ENCODE measurements around the gene ANP32E. TPM values are rescaled to one million over a fixed set of nuclear protein-coding genes. Genes with fewer than 3 reads are reported as not detected.

ANP32E gene
- total RNA-seq, 1 donor from 2014 or later = 27.9 TPM

GRCh38 chr1:150280138-150280707 lies 44.3 kb upstream of the ANP32E start:
- H3K4me1 ChIP-seq = peaks cover 16% of the 10 kb centered on the region
- H3K27me3 ChIP-seq (ENCODE audit: low read depth) = no peaks in the 10 kb centered on the region
- DNase-seq = no peak
- H3K27ac ChIP-seq = no peak overlapping the region
- ATAC-seq = no peak
- no peaks in the 10 kb centered on the region for H3K36me3 ChIP-seq
- intact Hi-C loops (cut with DNase I) = no loop called here
- no peak for TF ChIP-seq CTCF (IDR thresholded peaks at IDR 0.05)
- H3K9me3 ChIP-seq = no peaks in the 10 kb centered on the region
- H3K4me3 ChIP-seq = no peak overlapping the region

DNA sequence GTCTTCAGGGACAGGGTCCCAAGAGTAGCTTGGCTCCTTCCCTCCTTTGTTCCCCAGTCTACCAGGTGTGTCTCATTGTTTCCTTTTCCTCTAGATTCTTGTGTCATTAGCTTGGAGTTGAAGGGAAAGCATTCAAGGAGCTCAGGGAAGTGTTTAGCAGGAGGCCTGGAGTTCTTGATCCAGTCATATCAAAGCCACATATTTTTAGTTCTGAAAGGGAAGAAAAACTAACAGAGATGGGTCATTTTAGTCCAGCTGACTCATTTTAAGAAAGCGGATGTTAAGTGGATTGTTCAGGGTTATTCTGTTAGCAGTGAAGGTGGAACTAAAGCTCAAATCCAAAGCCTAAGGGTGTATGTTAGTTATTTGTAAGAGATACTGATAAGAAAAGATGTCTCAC lies 37.4 kb upstream of the ANP32E start:
- DNase-seq (no peak), ATAC-seq (no peak)
- intact Hi-C loops (cut with DNase I) = no loop called here
- TF ChIP-seq CTCF (IDR thresholded peaks at IDR 0.05) = no peak
- H3K4me1 ChIP-seq = peaks cover 18% of the 10 kb centered on the region
- peak overlapping the region; percentile 33 for H3K4me3 ChIP-seq
- H3K36me3 ChIP-seq = no peaks in the 10 kb centered on the region
- H3K27ac ChIP-seq = peak overlapping the region; percentile 53
- no peaks in the 10 kb centered on the region for H3K9me3 ChIP-seq
- H3K27me3 ChIP-seq (ENCODE audit: low read depth) = no peaks in the 10 kb centered on the region

GRCh38 chr1:150271291-150271959 lies 35.5 kb upstream of the ANP32E start:
- Histone ChIP-seq H3K27me3 (ENCODE audit: low read depth) (no peaks in the 10 kb centered on the region), H3K4me3 (no peak overlapping the region), H3K4me1 (peaks cover 33% of the 10 kb centered on the region), H3K36me3 (peaks cover 9% of the 10 kb centered on the region), H3K27ac (peak overlapping the region; percentile 53), H3K9me3 (no peaks in the 10 kb centered on the region)
- DNase-seq = no peak
- no peak for ATAC-seq
- intact Hi-C loops (cut with DNase I) = no loop called here
- no peak for TF ChIP-seq CTCF (IDR thresholded peaks at IDR 0.05)

DNA sequence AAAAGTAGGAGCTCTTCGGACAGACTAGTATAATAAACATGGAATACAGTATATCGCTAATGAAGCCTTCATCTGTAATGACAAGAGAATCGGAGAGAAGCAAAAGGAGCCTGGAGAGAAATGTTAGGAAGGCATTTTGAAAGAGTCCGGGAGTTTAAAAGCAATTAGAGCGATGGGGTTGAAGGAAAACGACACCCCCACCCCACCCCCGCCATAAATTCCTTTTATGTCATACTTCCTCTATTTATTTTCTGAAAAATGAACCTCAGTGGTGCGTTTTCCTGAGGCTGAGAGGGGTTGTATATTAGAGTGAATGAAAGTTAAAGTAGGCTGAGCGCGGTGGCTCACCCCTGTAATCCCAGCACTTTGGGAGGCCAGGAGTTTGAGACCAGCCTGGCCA lies 33.5 kb upstream of the ANP32E start:
- peak overlapping the region; percentile 92 for H3K27ac ChIP-seq
- H3K27me3 ChIP-seq (ENCODE audit: low read depth) = no peaks in the 10 kb centered on the region
- H3K4me1 ChIP-seq = peaks cover 33% of the 10 kb centered on the region
- H3K36me3 ChIP-seq = peaks cover 29% of the 10 kb centered on the region
- ATAC-seq (no peak), DNase-seq (no peak)
- TF ChIP-seq CTCF (IDR thresholded peaks at IDR 0.05) = no peak
- no peaks in the 10 kb centered on the region for H3K9me3 ChIP-seq
- intact Hi-C loops (cut with DNase I) = no loop called here
- H3K4me3 ChIP-seq = peak overlapping the region; percentile 95

- Histone ChIP-seq H3K9me3 (no peaks in the 10 kb centered on the region), H3K36me3 (peaks cover 34% of the 10 kb centered on the region), H3K27ac (peak within 1 kb of the TSS; percentile 92), H3K4me1 (peaks cover 33% of the 10 kb centered on the region), H3K4me3 (peak within 1 kb of the TSS; percentile 95), H3K27me3 (ENCODE audit: low read depth) (no peaks in the 10 kb centered on the region)
- peak; percentile 98 to 99 for ATAC-seq
- no peak for TF ChIP-seq CTCF (IDR thresholded peaks at IDR 0.05)
- intact Hi-C loops (cut with DNase I) = no loop called here
- DNase-seq = peak; percentile 98
Observed at GRCh38 chr1:150268705-150269403, 32.9 kb upstream of the ANP32E start, which contains the start of gene APH1A. TSS of gene APH1A (minus strand) at chr1:150269016. CDS start at chr1:150268810, 206 bp downstream.

All from lower lobe of right lung (tissue), 2 donors.